H9 (cell line): Measurements from ENCODE around the gene BICD1. TPM values are rescaled to one million over a fixed set of nuclear protein-coding genes. Genes with fewer than 3 reads are reported as not detected.

Experiments
- DNase-seq: peaks from one replicate; pipeline ENCODE4 v3.0.0-alpha.2; 2017
- H2AFZ ChIP-seq: one replicate; pipeline ENCODE4 v1.6.1; 2013; ENCODE audit warnings: mild to moderate bottlenecking, low read length, control low read depth, moderate library complexity
- H2AK5ac ChIP-seq: 2 replicates; pipeline ENCODE4 v1.6.1; 2013; ENCODE audit warnings: low read length, control low read depth, mixed read lengths; ENCODE audit not compliant: insufficient read length
- H2BK120ac ChIP-seq: one replicate; pipeline ENCODE4 v1.6.1; 2013; ENCODE audit warnings: low read depth, mild to moderate bottlenecking, low read length, control low read depth, inconsistent platforms; ENCODE audit not compliant: poor library complexity, severe bottlenecking
- H2BK12ac ChIP-seq: 2 replicates; pipeline ENCODE4 v1.6.1; 2013; ENCODE audit warnings: low read length, control low read depth, mixed read lengths, low read depth; ENCODE audit not compliant: insufficient read length
- H2BK15ac ChIP-seq: 2 replicates; pipeline ENCODE4 v1.6.1; 2013; ENCODE audit warnings: low read depth, low read length, control low read depth
- H2BK20ac ChIP-seq: one replicate; pipeline ENCODE4 v1.6.1; 2013; ENCODE audit warnings: low read depth, mild to moderate bottlenecking, low read length, control low read depth, inconsistent platforms; ENCODE audit not compliant: poor library complexity, severe bottlenecking
- H2BK5ac ChIP-seq: 2 replicates; pipeline ENCODE4 v1.6.1; 2013; ENCODE audit warnings: low read length, control low read depth, mixed read lengths; ENCODE audit not compliant: insufficient read length
- H3K14ac ChIP-seq: 2 replicates; pipeline ENCODE4 v1.6.1; 2013; ENCODE audit warnings: low read length, control low read depth; ENCODE audit not compliant: insufficient read depth
- H3K18ac ChIP-seq: 2 replicates; pipeline ENCODE4 v1.6.1; 2013; ENCODE audit warnings: low read depth, mild to moderate bottlenecking, mixed read lengths, low read length, control low read depth; ENCODE audit not compliant: insufficient read length
- H3K23ac ChIP-seq: 2 replicates; pipeline ENCODE4 v1.6.1; 2013; ENCODE audit warnings: low read length, control low read depth, mixed read lengths, low read depth; ENCODE audit not compliant: insufficient read length
- H3K23me2 ChIP-seq: 2 replicates; pipeline ENCODE4 v1.6.1; 2013; ENCODE audit warnings: low read depth, mild to moderate bottlenecking, mixed read lengths, low read length, control low read depth; ENCODE audit not compliant: insufficient read length, poor library complexity, severe bottlenecking
- H3K27ac ChIP-seq: 2 replicates; pipeline ENCODE4 v1.5.1; 2013; ENCODE audit warnings: low read length, control low read depth, mixed read lengths, low read depth; ENCODE audit not compliant: insufficient read length
- H3K27me3 ChIP-seq: 2 replicates; pipeline ENCODE4 v1.6.1; 2013; ENCODE audit warnings: low read length, control low read depth, inconsistent platforms; ENCODE audit not compliant: insufficient read depth
- H3K4ac ChIP-seq: 2 replicates; pipeline ENCODE4 v1.6.1; 2013; ENCODE audit warnings: low read depth, mild to moderate bottlenecking, control low read depth, inconsistent platforms, low read length, moderate library complexity
- H3K4me1 ChIP-seq: 2 replicates; pipeline ENCODE4 v1.6.1; 2013; ENCODE audit warnings: low read length, control low read depth, inconsistent platforms; ENCODE audit not compliant: insufficient read depth
- H3K4me2 ChIP-seq: 2 replicates; pipeline ENCODE4 v1.6.1; 2013; ENCODE audit warnings: low read length, control low read depth, mixed read lengths; ENCODE audit not compliant: insufficient read length, insufficient read depth
- H3K56ac ChIP-seq: 2 replicates; pipeline ENCODE4 v1.6.1; 2013; ENCODE audit warnings: low read depth, mild to moderate bottlenecking, mixed read lengths, low read length, control low read depth; ENCODE audit not compliant: insufficient read length
- H3K79me1 ChIP-seq: 2 replicates; pipeline ENCODE4 v1.6.1; 2013; ENCODE audit warnings: low read depth, mild to moderate bottlenecking, moderate library complexity, low read length, control low read depth, inconsistent platforms; ENCODE audit not compliant: insufficient read depth, poor library complexity, severe bottlenecking
- H3K79me2 ChIP-seq: 2 replicates; pipeline ENCODE4 v1.6.1; 2013; ENCODE audit warnings: low read length, control low read depth, inconsistent platforms; ENCODE audit not compliant: insufficient read depth
- H3K9ac ChIP-seq: 2 replicates; pipeline ENCODE4 v1.6.1; 2013; ENCODE audit warnings: low read length, control low read depth, mixed read lengths; ENCODE audit not compliant: insufficient read length; ENCODE audit errors: extremely low read depth
- H3K9me3 ChIP-seq: one replicate; pipeline ENCODE4 v1.6.1; 2013; ENCODE audit warnings: low read depth, low read length, inconsistent platforms; ENCODE audit not compliant: control insufficient read depth
- H3T11ph ChIP-seq: one replicate; pipeline ENCODE4 v1.6.1; 2013; ENCODE audit warnings: mild to moderate bottlenecking, low read length, control low read depth, inconsistent platforms
- H4K20me1 ChIP-seq: one replicate; pipeline ENCODE4 v1.6.1; 2013; ENCODE audit not compliant: control insufficient read depth, insufficient read length, insufficient read depth
- H4K5ac ChIP-seq: 2 replicates; pipeline ENCODE4 v1.6.1; 2013; ENCODE audit warnings: low read depth, mild to moderate bottlenecking, mixed read lengths, low read length, control low read depth; ENCODE audit not compliant: insufficient read length
- H4K8ac ChIP-seq: replicated peaks from 2 replicates; pipeline ENCODE4 v1.6.1; 2013; ENCODE audit warnings: low read length, control low read depth, mixed read lengths, low read depth; ENCODE audit not compliant: insufficient read length
- H4K91ac ChIP-seq: 2 replicates; pipeline ENCODE4 v1.6.1; 2013; ENCODE audit warnings: low read depth, mild to moderate bottlenecking, moderate library complexity, mixed read lengths, low read length, control low read depth; ENCODE audit not compliant: insufficient read length
- H3K27ac Mint-ChIP-seq, 3 experiments: 2 replicates in 2 of 3; 3 replicates in 1 of 3; pipeline ENCODE4 v1.8.0; 2020 to 2021; ENCODE audit warnings: mixed read lengths in 3 of 3, mild to moderate bottlenecking in 1 of 3, moderate library complexity in 1 of 3
- H3K27me3 Mint-ChIP-seq: 2 replicates; pipeline ENCODE4 v1.8.0; 2021; ENCODE audit warnings: low read depth, mild to moderate bottlenecking, moderate library complexity, mixed read lengths
- H3K36me3 Mint-ChIP-seq, 3 experiments: 2 replicates in 2 of 3; 3 replicates in 1 of 3; pipeline ENCODE4 v1.8.0; 2020 to 2021; ENCODE audit warnings: low read depth in 3 of 3, mixed read lengths in 3 of 3; ENCODE audit not compliant: insufficient read depth in 1 of 3
- H3K4me1 Mint-ChIP-seq, 2 experiments: 2 replicates each; pipeline ENCODE4 v1.8.0; 2020; ENCODE audit warnings: mixed read lengths in 2 of 2
- H3K4me3 Mint-ChIP-seq, 2 experiments: 2 replicates in 1 of 2; 3 replicates in 1 of 2; pipeline ENCODE4 v1.8.0; 2020 to 2021; ENCODE audit warnings: mild to moderate bottlenecking in 2 of 2, mixed read lengths in 2 of 2, moderate library complexity in 1 of 2
- H3K9me3 Mint-ChIP-seq, 2 experiments: 2 replicates in 1 of 2; 3 replicates in 1 of 2; pipeline ENCODE4 v1.8.0; 2020; ENCODE audit warnings: mild to moderate bottlenecking in 2 of 2, mixed read lengths in 2 of 2, moderate library complexity in 1 of 2
- CTCF ChIP-seq: fragments of 200-600 bp; sonication (generic); conservative IDR thresholded peaks from 3 replicates; pipeline ENCODE4 v1.8.0; 2021; ENCODE audit warnings: antibody characterized with exemption, mild to moderate bottlenecking
- WGBS: extraction: QIAGEN DNeasy Blood & Tissue Kit; methylation state at CpG from one replicate; pipeline ENCODE4 v1.1.7; 2013; ENCODE audit warnings: missing lambda C conversion rate, low lambda C conversion rate, mixed read lengths; ENCODE audit not compliant: insufficient read length; ENCODE audit errors: extremely low coverage; 5-methylcytosine and 5-hydroxymethylcytosine counted together
- total RNA-seq: library from RNA; stranded (reverse); gene quantifications from 2 replicates; pipeline ENCODE4 v1.2.1, GENCODE V29; 2021

Gene BICD1
- total RNA-seq, 1 experiment from 2014 or later: 134 TPM

- H3K36me3 Mint-ChIP-seq: peaks cover 6 to 27% (median 18%) of the 10 kb centered on the region in 3 experiments; a peak in 6 of 7 replicates
These were observed 104.6 kb downstream of the BICD1 start for GRCh38 chr12:32211066-32211899.

More at GRCh38 chr12:32211066-32211899, 104.6 kb downstream of the BICD1 start:
- peaks cover 47 to 50% of the 10 kb centered on the region in 2 experiments for H3K4me1 Mint-ChIP-seq
- no peak for TF ChIP-seq CTCF
- Histone ChIP-seq H3K18ac (no peak overlapping the region), H3K9me3 (no peaks in the 10 kb centered on the region), H4K91ac (no peak overlapping the region), H3T11ph (no peak overlapping the region), H2AK5ac (no peak overlapping the region), H3K56ac (no peak overlapping the region), H3K23ac (no peak overlapping the region), H2BK12ac (no peak overlapping the region), H3K27me3 (no peaks in the 10 kb centered on the region), H4K20me1 (no peaks in the 10 kb centered on the region), H4K8ac (no peak overlapping the region), H4K5ac (no peak overlapping the region), H3K79me2 (0 out of 2 replicates have a peak, but pooled peaks cover 2% of the 10 kb centered on the region), H3K4ac (no peak overlapping the region), H2AFZ (no peak overlapping the region), H3K4me1 (peaks cover 3% of the 10 kb centered on the region; the same call in 1 of the 2 replicates), H3K4me2 (no peak overlapping the region), H2BK20ac (no peak overlapping the region), H3K27ac (no peak overlapping the region), H3K14ac (no peak overlapping the region), H3K79me1 (no peaks in the 10 kb centered on the region), H2BK120ac (no peak overlapping the region), H3K9ac (no peak overlapping the region), H2BK5ac (no peak overlapping the region), H3K23me2 (no peaks in the 10 kb centered on the region), H2BK15ac (no peak overlapping the region)
- no peaks in the 10 kb centered on the region for H3K9me3 Mint-ChIP-seq
- H3K27me3 Mint-ChIP-seq: no peaks in the 10 kb centered on the region
- peak overlapping the region; percentile 78 to 92 (median 84); a peak in 6 of 7 replicates for H3K27ac Mint-ChIP-seq
- H3K4me3 Mint-ChIP-seq: no peak overlapping the region
- WGBS: no CpG with 5 or more reads among the region's 2 CpGs
- DNase-seq: no peak
